ENCODE results near the gene RABGAP1L.

RABGAP1L gene

DNA sequence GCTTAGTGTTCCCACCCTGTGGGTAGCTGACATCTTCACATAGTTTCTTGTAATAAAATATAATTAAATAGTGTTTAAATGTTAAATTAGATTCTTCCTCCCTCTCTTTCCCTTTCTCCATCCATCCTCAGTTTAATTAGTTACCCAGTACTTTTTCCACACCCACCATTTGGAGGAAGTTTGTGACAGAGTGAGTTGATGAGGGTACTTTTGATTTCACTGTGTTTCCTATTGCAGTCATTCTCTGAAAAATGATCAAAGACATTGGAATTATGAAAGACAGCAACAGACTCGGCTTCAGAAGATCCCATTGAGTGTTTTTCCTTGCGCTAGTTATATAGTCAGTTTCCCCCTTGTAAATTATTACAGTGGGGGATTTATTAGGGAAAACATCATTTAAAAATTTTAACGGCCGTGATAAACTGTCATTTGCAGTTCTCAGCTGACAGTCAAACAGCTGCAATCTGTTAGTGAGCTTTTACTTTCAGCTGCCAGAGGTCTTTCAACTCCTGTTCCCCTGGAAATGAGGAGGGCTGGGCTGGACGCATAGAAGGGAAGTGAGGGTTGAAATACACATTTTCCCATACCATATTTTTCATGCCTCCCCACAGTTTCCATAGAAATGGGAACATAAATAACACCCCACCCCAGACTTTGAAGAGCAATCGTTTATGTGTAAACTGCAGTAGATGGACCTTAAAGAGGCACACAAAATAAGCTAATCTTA is 779.1 kb downstream of the RABGAP1L start:
- DNase-seq (ENCODE audit: low read depth) = no peak

DNA sequence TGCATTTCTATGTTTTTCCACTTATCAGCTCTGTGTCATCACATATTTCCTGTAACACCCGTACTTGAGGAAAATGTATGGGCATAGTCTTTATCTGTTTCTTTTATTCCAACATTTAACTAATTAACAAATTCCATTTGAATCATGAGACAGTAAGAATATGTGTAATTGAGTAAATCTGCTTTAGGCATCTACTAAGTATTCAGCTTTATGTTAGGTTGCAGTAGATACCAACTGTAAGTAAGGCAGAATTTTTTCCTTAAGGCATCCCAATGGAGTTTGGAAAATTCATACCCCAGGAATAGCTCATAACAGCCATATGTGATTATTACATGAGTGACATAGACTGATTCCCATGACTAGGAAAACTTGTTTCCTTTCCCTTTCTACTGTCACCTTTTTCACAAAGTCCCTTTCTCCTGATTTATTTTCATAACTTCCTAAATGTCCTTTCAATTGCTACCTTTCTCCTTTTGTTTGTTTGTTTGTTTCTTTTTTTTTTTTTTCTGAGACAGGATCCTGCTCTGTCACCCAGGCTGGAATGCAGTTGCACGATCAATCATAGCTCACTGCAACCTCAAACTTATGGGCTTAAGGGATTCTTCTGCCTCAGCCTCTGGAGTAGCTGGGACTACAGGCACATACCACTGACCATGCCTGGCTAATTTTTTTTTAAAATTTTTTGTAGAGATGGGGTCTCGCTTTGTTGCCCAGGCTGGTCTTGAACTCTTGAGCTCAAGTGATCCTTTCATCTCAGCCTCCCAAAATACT is 780.6 kb downstream of the RABGAP1L start:
- DNase-seq (ENCODE audit: low read depth) = no peak

DNA sequence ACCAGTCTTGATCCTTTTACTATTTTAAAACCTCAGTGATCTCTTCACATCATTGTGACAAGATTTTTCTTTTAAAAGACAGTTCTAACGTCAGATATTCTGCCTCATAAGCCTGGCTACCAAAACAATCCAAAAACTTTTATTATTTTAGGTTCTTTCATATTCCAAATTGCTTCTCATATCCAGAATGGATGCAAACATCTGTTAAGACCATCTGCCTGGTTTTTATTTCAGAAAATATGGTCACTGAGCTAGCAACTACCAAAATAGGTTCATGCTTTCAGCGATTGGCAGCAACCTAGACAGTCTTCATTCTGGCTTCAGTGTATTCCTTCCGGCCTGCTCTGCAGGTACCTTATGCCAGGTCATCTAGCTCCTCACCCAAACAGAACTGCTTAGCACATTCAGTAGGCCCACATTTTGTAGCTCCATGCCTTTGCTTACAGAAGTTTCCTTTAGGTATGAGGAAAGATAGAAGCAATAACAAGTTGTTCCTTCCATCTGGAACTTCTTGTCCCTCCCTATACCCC is 781.4 kb downstream of the RABGAP1L start:
- DNase-seq (ENCODE audit: low read depth) = no peak

DNA sequence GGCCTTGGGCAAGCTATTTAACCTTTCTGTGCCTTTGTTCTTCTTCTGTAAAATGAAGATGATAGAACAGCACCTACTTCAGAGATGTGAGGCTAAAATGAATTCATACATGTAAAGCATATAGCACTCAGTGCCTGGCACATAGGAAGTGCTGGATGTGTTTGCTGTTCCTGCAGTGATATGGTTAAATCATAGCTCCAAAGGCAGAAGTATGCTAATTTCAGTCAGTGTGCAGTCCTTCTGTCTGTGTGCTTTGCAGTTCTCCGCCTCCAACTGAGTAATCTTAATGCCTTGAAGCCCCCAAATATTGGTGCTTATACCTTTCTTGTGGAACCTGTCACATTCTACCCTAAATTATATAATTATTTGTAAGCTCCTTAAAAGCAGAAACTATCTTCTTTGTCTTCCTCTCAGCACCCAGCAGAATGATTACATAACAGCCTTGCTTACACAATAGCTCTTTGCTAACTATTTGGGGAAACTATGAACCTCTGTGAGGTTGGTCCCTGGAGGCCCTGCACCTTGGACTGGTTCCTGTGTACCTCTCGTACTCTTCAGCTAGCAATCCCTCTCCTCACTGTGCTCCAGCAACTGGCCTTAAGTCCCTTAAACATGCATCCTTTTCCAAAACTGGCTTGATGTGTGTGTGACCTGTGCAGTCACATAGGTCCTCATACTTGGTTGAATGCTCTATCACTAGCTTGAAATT is 783.4 kb downstream of the RABGAP1L start:
- no peak for DNase-seq (ENCODE audit: low read depth)

DNA sequence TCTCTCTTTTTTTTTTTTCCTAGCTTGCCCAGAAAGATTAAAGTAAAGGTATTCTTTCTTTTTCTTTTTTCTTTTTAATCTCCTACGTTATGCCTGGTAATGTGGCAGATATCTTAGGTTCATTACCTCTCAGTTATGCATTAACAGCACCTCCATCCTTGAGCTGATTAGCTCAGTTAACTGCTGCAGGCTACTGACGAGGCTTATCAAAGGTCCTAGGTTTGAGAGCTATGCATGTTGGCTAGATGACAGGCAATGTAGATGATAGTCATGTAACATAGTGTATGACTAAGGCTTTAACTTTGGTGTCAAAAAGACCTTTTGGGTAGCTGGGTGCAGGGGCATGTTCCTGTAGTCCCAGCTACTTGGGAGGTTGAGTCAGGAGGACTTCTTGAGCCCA is 786.7 kb downstream of the RABGAP1L start:
- no peak for DNase-seq (ENCODE audit: low read depth)

DNA sequence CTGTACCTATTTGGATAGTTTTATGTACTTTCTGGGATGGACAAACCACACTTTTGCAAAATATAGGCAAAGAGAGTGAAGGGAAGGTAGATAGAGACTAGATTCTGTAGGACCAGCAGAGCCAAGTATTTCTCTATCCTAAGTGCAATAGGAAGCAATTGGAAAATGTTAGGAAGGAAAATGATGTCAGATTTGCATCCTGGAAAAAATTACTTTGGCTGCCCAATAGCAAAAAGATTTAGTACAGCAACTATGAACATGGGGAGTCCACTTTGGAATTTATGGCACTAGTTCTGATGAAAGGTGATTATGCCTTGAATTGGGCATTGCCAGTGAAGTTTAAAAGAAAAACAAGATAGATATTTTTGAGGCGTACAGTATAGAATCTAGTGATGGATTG is 789.7 kb downstream of the RABGAP1L start:
- DNase-seq (ENCODE audit: low read depth) = no peak

DNA sequence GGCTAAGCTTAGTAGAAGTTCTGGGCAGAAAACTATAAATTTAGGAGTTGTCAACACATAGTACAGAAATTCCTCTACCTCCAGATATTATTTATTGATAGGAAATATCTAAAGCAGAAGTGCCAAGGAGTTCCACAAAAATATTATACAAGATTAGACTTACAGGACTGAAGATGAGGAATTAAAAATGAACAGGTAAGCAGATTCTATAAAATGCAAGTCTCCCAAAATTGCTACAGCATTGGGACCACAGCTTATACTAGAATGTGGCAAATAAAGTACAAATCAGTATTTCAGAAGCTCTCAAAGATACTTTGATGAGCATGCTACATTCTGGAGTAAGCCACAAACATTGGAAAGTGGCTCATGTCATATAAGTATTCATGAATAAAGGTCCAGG is 790.3 kb downstream of the RABGAP1L start:
- DNase-seq (ENCODE audit: low read depth) = no peak

DNA sequence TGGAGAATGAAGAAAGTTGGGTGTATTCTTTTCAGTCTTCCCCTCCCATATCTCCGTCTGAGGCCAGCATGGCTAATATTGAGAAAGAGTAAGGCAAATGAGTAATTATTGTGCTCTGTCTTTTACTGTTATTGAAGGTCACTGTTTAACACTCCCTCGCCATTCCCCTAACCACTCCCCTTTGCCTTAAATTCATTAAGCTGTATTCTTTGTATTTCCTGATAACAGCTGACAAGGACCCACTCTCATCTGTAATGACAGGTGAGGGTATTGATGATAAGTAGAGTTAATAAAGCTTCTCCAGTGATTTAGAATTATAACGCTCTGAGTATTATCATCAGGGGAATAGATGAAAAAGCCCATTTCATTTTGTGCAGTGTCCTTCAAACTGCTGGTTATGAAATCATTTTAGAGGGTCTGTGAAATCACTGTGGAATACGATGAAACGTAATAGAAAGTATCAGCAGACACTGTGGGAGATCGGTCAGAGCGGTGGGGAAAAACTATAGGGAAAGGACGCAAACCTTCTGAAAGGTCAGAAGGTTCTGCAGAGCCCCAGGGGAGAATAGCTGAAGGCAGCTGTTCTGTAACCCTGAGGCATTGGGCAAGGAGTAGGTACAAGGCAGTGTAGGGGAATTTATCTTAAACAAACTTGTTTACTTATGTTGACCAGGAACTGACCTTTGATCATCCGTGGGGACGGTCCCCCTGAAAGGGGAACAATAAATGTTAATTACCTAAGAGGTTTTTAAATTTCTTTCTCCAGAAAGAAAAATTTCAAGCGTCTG is 794.2 kb downstream of the RABGAP1L start:
- no peak for DNase-seq (ENCODE audit: low read depth)

DNA sequence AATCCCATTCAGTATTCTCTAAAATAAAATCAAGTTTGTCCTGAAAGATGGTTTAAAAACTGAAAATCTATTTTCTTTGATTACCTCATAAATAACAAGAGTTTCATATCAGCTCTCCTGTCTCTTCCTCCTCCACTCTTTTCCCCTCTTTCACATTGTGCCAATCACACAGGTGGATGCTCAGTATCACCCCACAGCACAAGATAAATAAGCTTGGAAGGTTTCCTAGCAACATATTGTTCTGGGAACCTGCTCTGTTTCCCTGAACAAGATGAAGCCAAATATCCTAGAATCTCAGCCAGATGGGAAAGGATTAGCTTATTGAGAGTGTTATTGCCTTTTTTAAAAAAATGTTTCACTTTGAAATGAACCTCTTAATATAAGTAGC is 794.7 kb downstream of the RABGAP1L start:
- no peak for DNase-seq (ENCODE audit: low read depth)

DNA sequence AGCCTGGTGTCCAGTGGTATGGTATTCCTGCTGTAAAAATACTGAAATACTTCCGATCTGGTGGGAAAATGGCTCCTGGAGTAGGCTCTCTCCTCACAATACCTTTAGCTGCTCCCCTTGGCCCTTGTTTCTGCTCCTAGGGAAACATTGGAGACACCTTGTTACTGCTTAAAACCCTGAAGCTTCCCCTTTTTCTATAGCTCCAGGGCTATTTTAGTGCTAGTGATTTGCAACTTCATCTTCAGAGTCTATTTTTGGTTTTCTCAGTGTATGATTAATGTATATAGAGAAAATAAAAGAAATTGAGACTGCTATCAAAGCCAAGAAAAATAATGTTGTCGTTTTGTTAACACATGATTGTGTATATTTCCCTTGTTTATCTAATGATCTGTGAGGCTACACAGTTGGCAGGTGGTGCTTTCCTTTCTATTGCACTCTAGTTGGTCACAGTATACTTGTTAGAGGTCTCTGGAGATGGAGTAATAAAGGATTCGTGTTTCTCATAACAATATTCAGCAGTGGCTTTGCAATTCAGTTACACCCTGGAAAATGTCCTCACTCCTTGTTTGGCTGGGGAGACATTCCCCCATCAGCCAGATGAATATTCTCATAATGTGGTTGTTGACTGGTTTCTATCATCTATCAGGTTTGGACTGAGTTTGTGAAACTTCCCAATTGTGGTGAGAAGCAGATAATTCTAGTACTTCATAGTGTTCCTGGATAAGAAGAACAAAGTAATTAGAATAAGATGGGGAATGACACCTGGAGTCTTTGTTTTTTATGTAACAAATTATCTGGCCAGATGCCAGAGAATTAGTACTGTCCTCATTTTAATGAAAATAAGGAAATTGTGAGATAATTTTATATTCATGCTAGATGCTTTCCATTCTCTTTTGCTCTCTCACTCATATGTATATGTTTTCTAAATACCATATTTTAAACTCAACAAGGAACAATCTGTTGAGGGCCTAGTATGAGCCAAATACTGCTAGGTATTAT is 795.6 kb downstream of the RABGAP1L start:
- DNase-seq (ENCODE audit: low read depth) = no peak

DNA sequence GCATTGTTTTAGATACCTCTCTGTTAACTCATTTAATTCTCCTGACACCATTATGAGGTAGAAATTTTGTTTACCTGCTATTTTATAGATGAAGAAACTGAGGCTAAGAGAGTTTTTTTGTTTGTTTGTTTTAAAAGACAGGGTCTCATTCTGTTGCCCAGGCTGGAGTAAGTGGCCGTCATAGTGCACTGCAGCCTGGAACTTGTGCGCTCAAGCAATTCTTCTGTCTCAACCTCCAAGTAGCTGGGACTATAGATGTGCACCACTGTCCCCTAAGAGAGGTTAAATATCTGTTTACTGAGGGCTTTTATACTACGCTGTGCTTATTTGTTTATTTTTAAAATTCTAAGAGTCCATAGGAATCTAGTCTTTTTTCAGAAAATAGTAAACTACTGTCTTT is 796.8 kb downstream of the RABGAP1L start:
- no peak for DNase-seq (ENCODE audit: low read depth)

DNA sequence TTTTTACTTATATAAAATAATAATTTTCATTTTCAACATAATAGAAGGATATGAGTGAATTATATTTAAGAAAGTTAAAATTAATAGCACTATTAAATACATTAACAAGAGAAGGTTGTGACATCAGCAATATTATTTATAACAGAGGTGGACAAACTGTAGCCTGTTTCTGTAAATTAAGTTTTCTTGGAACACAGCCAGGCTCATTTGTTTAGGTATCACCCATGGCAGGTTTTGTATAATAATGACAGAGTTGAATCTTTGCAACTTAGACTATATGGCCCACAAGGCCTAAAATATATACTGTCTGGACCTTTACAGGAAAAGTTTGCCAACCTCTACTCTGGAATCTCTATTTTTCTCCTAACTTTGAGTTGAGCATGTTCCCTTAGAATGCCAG is 797.7 kb downstream of the RABGAP1L start:
- no peak for DNase-seq (ENCODE audit: low read depth)

DNA sequence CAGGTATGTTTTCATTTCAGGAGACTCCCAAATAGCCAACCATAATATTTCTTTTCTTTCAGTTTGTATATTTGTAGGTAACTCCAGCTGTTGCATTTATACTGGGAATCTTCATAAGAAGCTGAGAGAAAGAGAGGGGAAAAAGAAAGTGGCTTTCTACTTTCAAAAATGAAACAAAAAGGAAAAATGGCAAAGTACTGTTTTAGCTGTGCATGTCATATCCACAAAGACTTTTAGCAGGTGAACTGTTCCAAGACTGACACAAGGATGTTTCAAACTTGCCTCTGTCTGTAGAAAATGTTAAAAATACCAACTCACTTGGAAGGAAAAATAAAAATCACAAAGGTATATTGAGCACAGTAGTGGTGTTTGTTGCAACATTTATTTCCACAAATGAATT is 798.5 kb downstream of the RABGAP1L start:
- no peak for DNase-seq (ENCODE audit: low read depth)

DNA sequence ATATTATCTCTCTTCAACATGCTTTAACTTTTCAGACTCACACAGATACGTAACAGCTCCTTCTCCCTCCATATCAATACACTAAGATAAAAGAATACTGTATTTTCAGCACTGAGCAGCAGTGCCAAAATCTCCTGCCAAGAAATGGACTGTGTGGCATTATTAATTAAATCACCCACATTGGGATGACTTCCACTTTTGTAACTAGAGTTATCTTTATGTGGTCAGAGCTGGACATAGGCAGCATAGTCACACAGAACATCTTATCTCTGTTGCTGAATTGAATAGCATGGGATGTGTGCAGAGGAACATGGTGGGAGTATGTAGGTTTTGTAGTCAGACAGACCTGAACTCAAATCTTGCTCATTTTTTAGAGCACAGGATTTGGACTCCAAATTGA is 799.1 kb downstream of the RABGAP1L start:
- DNase-seq (ENCODE audit: low read depth) = no peak

DNA sequence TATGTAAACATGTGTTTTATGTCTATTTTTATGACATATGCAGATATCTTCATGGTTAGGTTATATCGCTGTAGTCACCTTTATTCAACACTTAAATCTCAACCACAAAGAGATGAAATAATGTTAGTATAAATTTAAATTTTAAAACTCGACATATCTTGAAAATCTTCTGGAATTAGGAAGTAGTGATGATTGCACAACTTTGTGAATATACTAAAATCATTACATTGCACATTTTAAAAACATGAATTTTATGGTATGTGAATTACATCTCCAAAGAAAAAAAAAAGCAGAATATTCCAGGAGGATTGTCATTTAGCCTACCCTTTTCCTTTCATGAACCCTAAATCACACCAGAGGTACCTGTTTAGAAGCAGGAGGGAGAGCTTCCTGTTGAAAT is 801.0 kb downstream of the RABGAP1L start:
- DNase-seq (ENCODE audit: low read depth) = no peak

DNA sequence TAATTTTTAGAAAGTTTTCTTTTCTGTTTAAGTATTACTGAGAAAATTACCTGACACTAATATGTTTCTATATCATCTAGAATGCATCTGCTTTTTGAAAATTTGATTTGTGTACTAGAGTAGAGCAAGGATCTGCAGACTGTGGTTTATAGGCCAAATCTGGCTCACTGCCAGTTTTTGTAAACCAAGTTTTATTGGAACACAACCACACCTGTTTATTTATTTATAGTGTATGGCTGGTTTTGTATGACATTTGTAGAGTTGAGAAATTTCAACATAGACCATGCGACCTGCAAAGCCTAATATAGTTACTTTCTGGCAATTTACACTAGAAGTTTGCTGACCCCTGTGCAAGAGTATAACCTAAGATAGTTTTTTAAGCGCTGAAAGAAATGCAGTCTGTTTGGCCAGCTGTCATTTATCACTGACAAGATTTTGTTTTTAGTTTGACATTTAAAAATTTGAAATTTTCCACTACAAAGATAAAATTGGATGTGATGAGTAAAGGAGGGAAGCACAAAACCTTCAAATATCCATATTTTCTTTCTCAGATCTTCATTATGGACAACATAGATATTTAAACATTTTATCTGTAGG is 804.3 kb downstream of the RABGAP1L start:
- DNase-seq (ENCODE audit: low read depth) = no peak

DNA sequence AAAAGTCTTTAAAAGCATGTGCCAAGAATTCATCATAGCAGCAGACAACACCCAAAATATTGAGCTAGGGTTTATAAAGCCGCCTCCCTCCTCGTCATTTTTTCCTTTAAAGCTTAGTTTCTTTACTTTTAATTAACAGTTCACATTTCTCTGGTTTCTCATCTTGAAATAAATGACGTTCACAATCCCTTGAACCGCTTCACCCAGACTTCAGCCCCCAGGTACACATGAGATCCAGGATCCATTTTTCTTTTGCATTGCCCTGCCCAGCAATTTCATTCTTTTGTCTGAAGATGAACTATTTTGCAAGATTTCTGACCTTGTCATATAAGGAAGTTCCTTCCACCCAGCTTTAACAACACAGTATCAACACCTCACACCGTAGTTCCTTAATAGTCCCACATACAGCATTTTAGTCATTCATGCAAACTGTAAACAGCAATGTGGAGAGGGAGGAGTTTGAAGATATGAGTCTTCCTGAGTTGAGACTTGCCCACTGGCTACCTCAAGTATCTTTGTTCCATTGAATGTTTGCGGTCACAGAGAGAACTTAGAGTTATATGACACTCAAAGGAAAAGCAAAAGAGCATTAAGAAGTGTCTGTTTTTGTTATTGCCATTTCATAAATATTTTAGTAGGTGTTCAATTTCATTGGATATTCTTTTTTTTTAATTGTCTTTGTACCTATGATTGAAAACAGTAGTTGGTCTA is 805.1 kb downstream of the RABGAP1L start:
- peak; percentile 42 for DNase-seq (ENCODE audit: low read depth)

DNA sequence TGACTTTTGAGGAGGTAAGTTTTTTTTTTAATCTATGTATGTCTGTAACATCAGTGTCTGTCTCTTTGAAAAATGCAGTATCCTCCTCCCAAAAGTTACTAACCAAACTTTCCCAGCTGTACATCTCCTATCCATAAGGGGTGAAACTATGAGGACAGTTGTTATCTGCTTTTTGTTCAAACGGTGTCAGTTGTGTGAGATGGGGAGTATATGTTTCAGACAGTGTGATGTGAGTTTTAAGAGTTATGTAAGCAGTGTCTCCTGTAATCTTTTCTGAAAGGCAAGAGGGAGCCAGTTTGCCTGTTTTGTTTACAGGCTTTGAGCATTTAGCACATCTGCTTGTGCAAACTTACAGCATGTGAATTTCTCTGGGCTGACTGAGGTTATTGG is 805.6 kb downstream of the RABGAP1L start:
- no peak for DNase-seq (ENCODE audit: low read depth)

DNA sequence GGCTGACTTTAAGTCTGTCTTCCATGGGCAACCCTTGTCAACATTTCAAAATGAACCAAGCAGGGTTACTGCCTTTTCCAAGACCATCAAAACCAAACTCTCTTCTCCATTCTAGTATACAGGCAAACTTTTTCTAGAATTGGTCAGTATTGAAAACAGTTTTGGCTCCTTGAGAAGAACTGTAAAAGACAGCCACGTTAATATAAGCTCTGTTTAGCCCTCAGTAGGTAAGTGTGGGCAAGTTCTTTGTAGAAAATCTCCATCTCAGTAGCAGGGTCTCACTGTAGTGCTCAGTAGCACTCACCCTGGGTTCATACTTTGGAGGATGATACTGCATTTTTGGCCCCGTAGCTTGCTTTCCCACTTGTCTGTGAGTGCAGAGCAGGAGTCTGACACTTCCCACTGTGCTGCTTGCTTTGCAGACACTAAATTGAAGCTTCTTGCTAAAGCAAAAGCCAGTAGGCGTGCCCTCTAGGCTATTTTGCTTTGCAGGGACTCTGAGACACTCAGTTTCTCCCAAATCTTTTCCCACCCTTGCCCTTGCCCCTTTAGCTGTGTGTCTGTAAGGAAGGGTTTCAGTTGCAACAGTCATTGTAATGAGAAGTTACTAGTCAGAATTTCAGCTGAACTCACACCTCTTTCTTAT is 806.2 kb downstream of the RABGAP1L start:
- no peak for DNase-seq (ENCODE audit: low read depth)
